Keratinocyte (primary cell): ENCODE data around the gene TRIM25. TPM values are rescaled to one million over a fixed set of nuclear protein-coding genes. Genes with fewer than 3 reads are reported as not detected.

Experiments
- DNase-seq: peaks from one replicate; pipeline ENCODE4 v3.0.0-alpha.2; 2011; ENCODE audit warnings: low read depth, missing footprints, low spot score
- FAIRE-seq: peaks from 2 replicates; lab custom pipeline; 2011; peaks lifted over from hg19 to GRCh38; lab: Jason Lieb, UNC
- H2AFZ ChIP-seq: 2 replicates; pipeline ENCODE4 v1.6.0; 2012; ENCODE audit warnings: low read length, control low read depth, inconsistent platforms; ENCODE audit not compliant: control insufficient read depth
- H3K27ac ChIP-seq: 2 replicates; pipeline ENCODE4 v1.5.1; 2011; ENCODE audit warnings: low read length; ENCODE audit not compliant: control insufficient read depth, insufficient read depth
- H3K27me3 ChIP-seq: 3 replicates; pipeline ENCODE4 v1.6.0; 2011; ENCODE audit warnings: low read length; ENCODE audit not compliant: control insufficient read depth, insufficient read depth; ENCODE audit errors: extremely low read depth
- H3K36me3 ChIP-seq, 2 experiments: 2 replicates in 1 of 2; 3 replicates in 1 of 2; pipeline ENCODE4 v1.5.1; 2011; ENCODE audit warnings: low read length in 2 of 2, mild to moderate bottlenecking in 1 of 2; ENCODE audit not compliant: control insufficient read depth in 2 of 2, insufficient read depth in 2 of 2; ENCODE audit errors: extremely low read depth in 1 of 2
- H3K4me1 ChIP-seq: 3 replicates; pipeline ENCODE4 v1.5.1; 2011; ENCODE audit warnings: low read length; ENCODE audit not compliant: control insufficient read depth, insufficient read depth; ENCODE audit errors: extremely low read depth
- H3K4me2 ChIP-seq: 3 replicates; pipeline ENCODE4 v1.6.0; 2011; ENCODE audit warnings: low read depth, low read length; ENCODE audit not compliant: control insufficient read depth, insufficient read depth; ENCODE audit errors: extremely low read depth
- H3K4me3 ChIP-seq, 3 experiments: fragments of 200-600 bp in 1 of 3; sonication (generic) in 1 of 3; 2 replicates in 2 of 3; 3 replicates in 1 of 3; pipeline ENCODE4 v1.5.1; 2011 to 2016; ENCODE audit warnings: low read length in 3 of 3, mild to moderate bottlenecking in 3 of 3, control low read depth in 2 of 3, inconsistent platforms in 1 of 3, low read depth in 1 of 3, mixed read lengths in 1 of 3, mixed run types in 1 of 3, moderate library complexity in 1 of 3; ENCODE audit not compliant: control insufficient read depth in 2 of 3, insufficient read depth in 2 of 3; ENCODE audit errors: extremely low read depth in 1 of 3
- H3K79me2 ChIP-seq: 2 replicates; pipeline ENCODE4 v1.6.0; 2012; ENCODE audit warnings: low read length; ENCODE audit not compliant: control insufficient read depth, insufficient read depth
- H3K9ac ChIP-seq: 3 replicates; pipeline ENCODE4 v1.6.0; 2011; ENCODE audit warnings: low read length; ENCODE audit not compliant: control insufficient read depth, insufficient read depth; ENCODE audit errors: extremely low read depth
- H3K9me1 ChIP-seq: 3 replicates; pipeline ENCODE4 v1.6.0; 2011; ENCODE audit warnings: low read length; ENCODE audit not compliant: control insufficient read depth, insufficient read depth; ENCODE audit errors: extremely low read depth
- H3K9me3 ChIP-seq: 2 replicates; pipeline ENCODE4 v1.5.1; 2012; ENCODE audit warnings: low read depth, low read length; ENCODE audit not compliant: control insufficient read depth
- H4K20me1 ChIP-seq: 3 replicates; pipeline ENCODE4 v1.6.0; 2011; ENCODE audit warnings: low read length; ENCODE audit not compliant: control insufficient read depth, insufficient read depth; ENCODE audit errors: extremely low read depth
- CTCF ChIP-seq, 3 experiments: IDR thresholded peaks in 1 of 3; conservative IDR thresholded peaks in 1 of 3; optimal IDR thresholded peaks in 1 of 3; 2 replicates in 2 of 3; 3 replicates in 1 of 3; pipeline versions ENCODE3 to v1.5.1; 2011; ENCODE audit warnings: low read length in 3 of 3, mild to moderate bottlenecking in 3 of 3, moderate library complexity in 2 of 3, control low read depth in 1 of 3, inconsistent platforms in 1 of 3; ENCODE audit not compliant: insufficient read depth in 2 of 3; ENCODE audit errors: extremely low read depth in 1 of 3
- EZH2 ChIP-seq: IDR thresholded peaks from one replicate; pipeline ENCODE4 v1.6.1; 2012; ENCODE audit warnings: inconsistent platforms, mild to moderate bottlenecking, low read length, moderate library complexity
- dilution Hi-C: fragments of 300-500 bp; cut with MboI; formaldehyde crosslinking; loops from one replicate; pipeline ENCODE4 v1.7.0; 2020; ENCODE audit warnings: low sequenced_read_pairs; ENCODE audit not compliant: extremely low pct_ligation_motif_present
- polyA plus RNA-seq, 5 experiments: library from polyadenylated mRNA; depleted of rRNA in 3 of 5; stranded (reverse) in 3 of 5; stranded (forward) in 1 of 5; unstranded in 1 of 5; fragments of >200 nt; gene quantifications; 1 replicate in 1 of 5; 2 replicates in 3 of 5; 3 replicates in 1 of 5; pipeline versions ENCODE4 v1.2.1 to v1.2.3, GENCODE V29; 2011 to 2012; ENCODE audit warnings: missing spikeins in 2 of 5, low read depth in 1 of 5, low replicate concordance in 1 of 5

The TRIM25 gene
- polyA plus RNA-seq, 1 donor (not counting 4 experiments of a cell fraction or from before 2014, with no cell fraction given), result 60.3 TPM

DNA sequence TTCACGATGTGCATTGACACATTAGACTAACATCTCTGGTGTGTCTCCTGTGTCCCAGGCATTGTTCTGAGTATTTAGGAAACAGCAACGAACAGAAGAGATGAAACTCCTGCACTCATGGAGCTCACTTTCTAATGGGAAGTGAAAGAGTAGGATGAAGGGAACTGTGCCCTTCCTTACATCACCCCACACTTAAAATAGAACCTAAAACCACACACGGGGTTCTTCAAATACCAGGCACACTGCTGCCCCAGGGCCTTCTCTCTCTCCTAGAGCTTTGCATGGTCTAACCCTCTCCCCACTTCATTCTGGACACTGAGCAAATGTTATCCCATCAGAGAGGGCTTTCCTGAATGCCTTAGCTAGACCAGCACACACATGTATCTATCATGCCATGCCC is 33.7 kb downstream of the TRIM25 start:
- Histone ChIP-seq H2AFZ (no peak overlapping the region), H3K4me1 (no peaks in the 10 kb centered on the region), H3K9ac (no peak overlapping the region), H4K20me1 (peaks cover 3% of the 10 kb centered on the region), H3K79me2 (no peaks in the 10 kb centered on the region), H3K36me3 (no peaks in the 10 kb centered on the region), H3K27me3 (no peaks in the 10 kb centered on the region), H3K4me2 (no peak overlapping the region), H3K9me1 (no peaks in the 10 kb centered on the region), H3K27ac (no peak overlapping the region), H3K9me3 (no peaks in the 10 kb centered on the region), H3K4me3 (no peak overlapping the region)
- DNase-seq (no peak), FAIRE-seq (no peak)
- dilution Hi-C loops, result no loop called here
- TF ChIP-seq EZH2, result no peak
- no peak for TF ChIP-seq CTCF (optimal IDR thresholded peaks at IDR 0.05 in 1 of 3, IDR thresholded peaks at IDR 0.05 in 1 of 3, conservative IDR thresholded peaks at IDR 0.05 in 1 of 3; ENCODE audit: extremely low read depth in 1 of 3, insufficient read depth in 2 of 3, low read length in 3 of 3)

- no peaks in the 10 kb centered on the region for H3K9me1 ChIP-seq
- no peak for DNase-seq
- H3K4me3 ChIP-seq, result no peak overlapping the region
- H3K36me3 ChIP-seq, result no peaks in the 10 kb centered on the region
- no peaks in the 10 kb centered on the region for H3K4me1 ChIP-seq
- dilution Hi-C loops, result no loop called here
- no peaks in the 10 kb centered on the region for H3K9me3 ChIP-seq
- TF ChIP-seq EZH2, result no peak
- TF ChIP-seq CTCF (optimal IDR thresholded peaks at IDR 0.05 in 1 of 3, IDR thresholded peaks at IDR 0.05 in 1 of 3, conservative IDR thresholded peaks at IDR 0.05 in 1 of 3; ENCODE audit: extremely low read depth in 1 of 3, insufficient read depth in 2 of 3, low read length in 3 of 3), result no peak
- H3K27ac ChIP-seq, result no peak overlapping the region
- H3K4me2 ChIP-seq, result no peak overlapping the region
- H3K79me2 ChIP-seq, result no peaks in the 10 kb centered on the region
- no peak for FAIRE-seq
- no peak overlapping the region for H3K9ac ChIP-seq
- H4K20me1 ChIP-seq, result no peaks in the 10 kb centered on the region
- H2AFZ ChIP-seq, result no peak overlapping the region
- no peaks in the 10 kb centered on the region for H3K27me3 ChIP-seq
These were observed 34.6 kb downstream of the TRIM25 start for GRCh38 chr17:56879280-56879679.
